Measurements from ENCODE around the gene MYBPC2.

The MYBPC2 gene

GRCh38 chr19:50476224-50476906 lies 43.7 kb downstream of the MYBPC2 start, which contains the start of the genes EMC10 and GARIN5A:
EMC10 (plus strand) TSS chr19:50476507; CDS start chr19:50476545, 38 bp downstream.
GARIN5A (minus strand) TSS chr19:50476848; CDS start chr19:50476388, 460 bp downstream.
- H3K27ac ChIP-seq (ENCODE audit: low read depth, low read length), result no peak within 1 kb of the TSS; the same call in 1 of the 2 replicates
- peak within 1 kb of the TSS; percentile 92 for H2AFZ ChIP-seq (ENCODE audit: low read length, unreplicated experiment)
- no peaks in the 10 kb centered on the region for H3K36me3 ChIP-seq (ENCODE audit: insufficient read depth, low read length)
- no peaks in the 10 kb centered on the region for H3K27me3 ChIP-seq (ENCODE audit: insufficient read depth, low read length)
- H3K4me3 ChIP-seq (ENCODE audit: low read depth, low read length), result peak within 1 kb of the TSS; percentile 83
- H3K79me2 ChIP-seq (ENCODE audit: control insufficient read depth, insufficient read depth, low read length, unreplicated experiment), result peaks cover 9% of the 10 kb centered on the region
- peaks cover 6% of the 10 kb centered on the region for H3K4me1 ChIP-seq (ENCODE audit: control insufficient read depth, insufficient read depth, low read length, unreplicated experiment)

GRCh38 chr19:50476907-50477238 lies 44.2 kb downstream of the MYBPC2 start:
- Histone ChIP-seq H3K36me3 (ENCODE audit: insufficient read depth, low read length) (no peaks in the 10 kb centered on the region), H3K27me3 (ENCODE audit: insufficient read depth, low read length) (no peaks in the 10 kb centered on the region), H3K4me1 (ENCODE audit: control insufficient read depth, insufficient read depth, low read length, unreplicated experiment) (peaks cover 6% of the 10 kb centered on the region), H2AFZ (ENCODE audit: low read length, unreplicated experiment) (peak overlapping the region; percentile 92), H3K4me3 (ENCODE audit: low read depth, low read length) (peak overlapping the region; percentile 83), H3K27ac (ENCODE audit: low read depth, low read length) (no peak overlapping the region), H3K79me2 (ENCODE audit: control insufficient read depth, insufficient read depth, low read length, unreplicated experiment) (peaks cover 9% of the 10 kb centered on the region)

- Histone ChIP-seq H3K4me3 (ENCODE audit: low read depth, low read length) (peak overlapping the region; percentile 83; the same call in 1 of the 2 replicates), H2AFZ (ENCODE audit: low read length, unreplicated experiment) (no peak overlapping the region), H3K36me3 (ENCODE audit: insufficient read depth, low read length) (no peaks in the 10 kb centered on the region), H3K27me3 (ENCODE audit: insufficient read depth, low read length) (no peaks in the 10 kb centered on the region), H3K79me2 (ENCODE audit: control insufficient read depth, insufficient read depth, low read length, unreplicated experiment) (peaks cover 9% of the 10 kb centered on the region), H3K27ac (ENCODE audit: low read depth, low read length) (no peak overlapping the region), H3K4me1 (ENCODE audit: control insufficient read depth, insufficient read depth, low read length, unreplicated experiment) (peaks cover 6% of the 10 kb centered on the region)
These were observed 45.2 kb downstream of the MYBPC2 start for GRCh38 chr19:50477751-50478515.

- no peak overlapping the region for H3K4me3 ChIP-seq (ENCODE audit: low read depth, low read length)
- H3K79me2 ChIP-seq (ENCODE audit: control insufficient read depth, insufficient read depth, low read length, unreplicated experiment), result peaks cover 9% of the 10 kb centered on the region
- no peak overlapping the region for H3K27ac ChIP-seq (ENCODE audit: low read depth, low read length)
- no peaks in the 10 kb centered on the region for H3K27me3 ChIP-seq (ENCODE audit: insufficient read depth, low read length)
- H2AFZ ChIP-seq (ENCODE audit: low read length, unreplicated experiment), result no peak overlapping the region
- H3K4me1 ChIP-seq (ENCODE audit: control insufficient read depth, insufficient read depth, low read length, unreplicated experiment), result peaks cover 6% of the 10 kb centered on the region
- H3K36me3 ChIP-seq (ENCODE audit: insufficient read depth, low read length), result no peaks in the 10 kb centered on the region
These were observed 46.4 kb downstream of the MYBPC2 start for GRCh38 chr19:50478901-50479715.

- Histone ChIP-seq H3K36me3 (ENCODE audit: insufficient read depth, low read length) (no peaks in the 10 kb centered on the region), H3K4me1 (ENCODE audit: control insufficient read depth, insufficient read depth, low read length, unreplicated experiment) (peaks cover 6% of the 10 kb centered on the region)
These were observed 47.1 kb downstream of the MYBPC2 start for GRCh38 chr19:50479761-50480251.

GRCh38 chr19:50480281-50481111 lies 47.8 kb downstream of the MYBPC2 start:
- H3K27ac ChIP-seq (ENCODE audit: low read depth, low read length), result no peak overlapping the region
- no peak overlapping the region for H2AFZ ChIP-seq (ENCODE audit: low read length, unreplicated experiment)

More at GRCh38 chr19:50479761-50480251, 47.1 kb downstream of the MYBPC2 start:
- Histone ChIP-seq H2AFZ (ENCODE audit: low read length, unreplicated experiment) (no peak overlapping the region), H3K79me2 (ENCODE audit: control insufficient read depth, insufficient read depth, low read length, unreplicated experiment) (peaks cover 9% of the 10 kb centered on the region), H3K27me3 (ENCODE audit: insufficient read depth, low read length) (no peaks in the 10 kb centered on the region), H3K27ac (ENCODE audit: low read depth, low read length) (no peak overlapping the region), H3K4me3 (ENCODE audit: low read depth, low read length) (no peak overlapping the region)

GRCh38 chr19:50481351-50482149 lies 48.9 kb downstream of the MYBPC2 start:
- no peak overlapping the region for H3K27ac ChIP-seq (ENCODE audit: low read depth, low read length)
- peaks cover 9% of the 10 kb centered on the region for H3K79me2 ChIP-seq (ENCODE audit: control insufficient read depth, insufficient read depth, low read length, unreplicated experiment)
- H3K27me3 ChIP-seq (ENCODE audit: insufficient read depth, low read length), result 0 out of 2 replicates have a peak, but pooled peaks cover 2% of the 10 kb centered on the region
- peaks cover 6% of the 10 kb centered on the region for H3K4me1 ChIP-seq (ENCODE audit: control insufficient read depth, insufficient read depth, low read length, unreplicated experiment)
- H2AFZ ChIP-seq (ENCODE audit: low read length, unreplicated experiment), result no peak overlapping the region
- H3K4me3 ChIP-seq (ENCODE audit: low read depth, low read length), result no peak overlapping the region
- 0 out of 2 replicates have a peak, but pooled peaks cover 1% of the 10 kb centered on the region for H3K36me3 ChIP-seq (ENCODE audit: insufficient read depth, low read length)

More at GRCh38 chr19:50480281-50481111, 47.8 kb downstream of the MYBPC2 start:
- Histone ChIP-seq H3K79me2 (ENCODE audit: control insufficient read depth, insufficient read depth, low read length, unreplicated experiment) (peaks cover 9% of the 10 kb centered on the region), H3K27me3 (ENCODE audit: insufficient read depth, low read length) (no peaks in the 10 kb centered on the region), H3K36me3 (ENCODE audit: insufficient read depth, low read length) (no peaks in the 10 kb centered on the region), H3K4me1 (ENCODE audit: control insufficient read depth, insufficient read depth, low read length, unreplicated experiment) (peaks cover 6% of the 10 kb centered on the region), H3K4me3 (ENCODE audit: low read depth, low read length) (no peak overlapping the region)

GRCh38 chr19:50482271-50482855 lies 49.7 kb downstream of the MYBPC2 start:
- no peak overlapping the region for H3K27ac ChIP-seq (ENCODE audit: low read depth, low read length)
- no peak overlapping the region for H3K4me3 ChIP-seq (ENCODE audit: low read depth, low read length)
- H3K79me2 ChIP-seq (ENCODE audit: control insufficient read depth, insufficient read depth, low read length, unreplicated experiment), result peaks cover 8% of the 10 kb centered on the region
- H3K36me3 ChIP-seq (ENCODE audit: insufficient read depth, low read length), result 0 out of 2 replicates have a peak, but pooled peaks cover 4% of the 10 kb centered on the region
- peaks cover 4% of the 10 kb centered on the region for H3K4me1 ChIP-seq (ENCODE audit: control insufficient read depth, insufficient read depth, low read length, unreplicated experiment)
- H3K27me3 ChIP-seq (ENCODE audit: insufficient read depth, low read length), result 0 out of 2 replicates have a peak, but pooled peaks cover 7% of the 10 kb centered on the region
- no peak overlapping the region for H2AFZ ChIP-seq (ENCODE audit: low read length, unreplicated experiment)

GRCh38 chr19:50482916-50483315 lies 50.2 kb downstream of the MYBPC2 start:
- Histone ChIP-seq H3K27ac (ENCODE audit: low read depth, low read length) (no peak overlapping the region), H3K4me3 (ENCODE audit: low read depth, low read length) (no peak overlapping the region), H3K27me3 (ENCODE audit: insufficient read depth, low read length) (0 out of 2 replicates have a peak, but pooled peaks cover 7% of the 10 kb centered on the region), H2AFZ (ENCODE audit: low read length, unreplicated experiment) (no peak overlapping the region), H3K4me1 (ENCODE audit: control insufficient read depth, insufficient read depth, low read length, unreplicated experiment) (no peaks in the 10 kb centered on the region), H3K36me3 (ENCODE audit: insufficient read depth, low read length) (0 out of 2 replicates have a peak, but pooled peaks cover 4% of the 10 kb centered on the region), H3K79me2 (ENCODE audit: control insufficient read depth, insufficient read depth, low read length, unreplicated experiment) (peaks cover 3% of the 10 kb centered on the region)

Data from ACC112 (cell line).